Erythroblast (primary cell): ENCODE data around the gene PTPRR.

Experiments used
- GATA1 ChIP-seq: IDR thresholded peaks from 2 replicates; pipeline ENCODE4 v1.6.1; 2011; ENCODE audit warnings: low read depth, mild to moderate bottlenecking, control low read depth, low read length, moderate library complexity
- POLR2A ChIP-seq: IDR thresholded peaks from 2 replicates; pipeline ENCODE4 v1.6.1; 2011; ENCODE audit warnings: mild to moderate bottlenecking, low read length

- no peak for TF ChIP-seq POLR2A
- TF ChIP-seq GATA1: no peak
Measured at GRCh38 chr12:70733385-70733784, 187.2 kb downstream of the PTPRR start.
